ENCODE data around the gene C10orf90. TPM values are rescaled to one million over a fixed set of nuclear protein-coding genes. Genes with fewer than 3 reads are reported as not detected.

C10orf90 gene
- total RNA-seq, 4 donors from 2014 or later: 0.26 TPM; not detected in 3

DNA sequence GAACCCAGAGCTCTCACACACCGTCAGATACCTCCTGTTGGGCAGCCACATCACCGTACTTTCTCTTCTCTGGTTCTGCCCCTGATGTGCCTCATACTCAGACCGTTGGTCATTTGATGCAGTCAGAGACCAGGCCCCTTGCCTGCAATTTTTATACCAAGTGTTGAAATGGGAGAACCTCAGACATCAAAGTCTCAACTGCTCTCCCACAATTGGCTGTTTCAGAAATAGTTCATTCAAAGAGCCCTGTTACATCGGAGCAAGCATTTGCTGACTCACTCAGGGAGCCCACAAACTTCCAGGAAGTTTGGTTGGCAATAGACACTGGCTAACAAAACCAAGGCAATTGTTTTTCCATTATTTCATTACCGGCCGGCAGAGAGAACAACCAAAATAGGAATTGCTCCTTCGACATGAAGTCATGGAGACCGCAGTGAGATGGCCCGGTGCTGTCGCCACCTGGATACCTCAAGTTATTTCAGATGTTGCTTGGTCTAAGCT lies 248.7 kb downstream of the C10orf90 start:
- Histone ChIP-seq H3K27ac (no peak overlapping the region), H3K27me3 (peaks cover 0 to 39% (median 0%) of the 10 kb centered on the region in 4 donors), H3K4me1 (peaks cover 0 to 5% (median 0%) of the 10 kb centered on the region in 3 donors), H3K4me3 (no peak overlapping the region), H3K9me3 (peaks cover 0 to 26% (median 10%) of the 10 kb centered on the region in 3 donors), H3K36me3 (no peaks in the 10 kb centered on the region)
- no peak for DNase-seq
- WGBS, 2 donors: 58 to 64% methylated on average over 10 of the region's 10 CpGs
- intact Hi-C loops (cut with DNase I): no loop called here
- no peak for TF ChIP-seq POLR2A (IDR thresholded peaks at IDR 0.05)
- TF ChIP-seq, protein P1, sequence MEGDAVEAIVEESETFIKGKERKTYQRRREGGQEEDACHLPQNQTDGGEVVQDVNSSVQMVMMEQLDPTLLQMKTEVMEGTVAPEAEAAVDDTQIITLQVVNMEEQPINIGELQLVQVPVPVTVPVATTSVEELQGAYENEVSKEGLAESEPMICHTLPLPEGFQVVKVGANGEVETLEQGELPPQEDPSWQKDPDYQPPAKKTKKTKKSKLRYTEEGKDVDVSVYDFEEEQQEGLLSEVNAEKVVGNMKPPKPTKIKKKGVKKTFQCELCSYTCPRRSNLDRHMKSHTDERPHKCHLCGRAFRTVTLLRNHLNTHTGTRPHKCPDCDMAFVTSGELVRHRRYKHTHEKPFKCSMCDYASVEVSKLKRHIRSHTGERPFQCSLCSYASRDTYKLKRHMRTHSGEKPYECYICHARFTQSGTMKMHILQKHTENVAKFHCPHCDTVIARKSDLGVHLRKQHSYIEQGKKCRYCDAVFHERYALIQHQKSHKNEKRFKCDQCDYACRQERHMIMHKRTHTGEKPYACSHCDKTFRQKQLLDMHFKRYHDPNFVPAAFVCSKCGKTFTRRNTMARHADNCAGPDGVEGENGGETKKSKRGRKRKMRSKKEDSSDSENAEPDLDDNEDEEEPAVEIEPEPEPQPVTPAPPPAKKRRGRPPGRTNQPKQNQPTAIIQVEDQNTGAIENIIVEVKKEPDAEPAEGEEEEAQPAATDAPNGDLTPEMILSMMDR (IDR thresholded peaks at IDR 0.05): no peak

DNA sequence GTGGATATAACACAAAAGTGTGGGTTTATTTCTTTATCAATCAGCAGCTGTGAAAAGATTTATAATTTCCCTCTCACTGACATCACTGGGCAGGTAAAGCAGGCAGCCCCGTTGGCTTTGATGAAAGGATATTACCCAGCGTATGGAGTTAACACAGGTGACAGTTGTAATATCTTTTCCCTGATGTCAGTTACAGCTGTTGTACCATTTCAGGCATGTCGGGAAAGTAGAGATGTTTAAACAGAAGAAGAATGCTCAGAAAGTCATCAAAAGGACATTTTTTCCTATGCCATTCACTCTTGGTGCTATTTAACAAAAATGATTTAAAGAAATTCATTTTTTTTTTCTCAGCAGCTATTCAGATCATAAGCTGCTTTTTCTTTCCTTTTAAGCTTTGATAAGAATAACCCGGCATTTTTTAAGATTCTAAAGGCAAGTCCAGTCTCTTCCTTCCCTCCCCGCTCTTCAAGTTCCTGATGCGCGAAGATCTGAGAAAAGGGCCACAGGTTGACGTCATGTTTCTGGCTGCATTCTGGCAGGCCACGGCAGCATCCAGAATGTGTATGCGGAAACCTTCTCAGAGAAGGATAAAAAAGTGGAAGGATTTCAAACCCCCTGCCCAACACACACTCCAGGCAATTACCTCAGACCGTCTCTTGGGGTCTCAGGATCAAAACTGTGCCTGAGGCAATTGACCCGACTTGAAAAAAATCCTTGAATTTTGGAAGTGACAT lies 249.8 kb downstream of the C10orf90 start:
- H3K27me3 ChIP-seq: peaks cover 0 to 35% (median 0%) of the 10 kb centered on the region in 4 donors
- TF ChIP-seq, protein P1 (IDR thresholded peaks at IDR 0.05): no peak
- no peak for TF ChIP-seq POLR2A (IDR thresholded peaks at IDR 0.05)
- no peak for DNase-seq
- WGBS, 2 donors: 39 to 44% methylated on average over 9 to 12 of the region's 12 CpGs
- H3K9me3 ChIP-seq: peaks cover 0 to 26% (median 10%) of the 10 kb centered on the region in 3 donors
- H3K4me1 ChIP-seq: peaks cover 0 to 5% (median 0%) of the 10 kb centered on the region in 3 donors
- H3K27ac ChIP-seq: no peak overlapping the region
- no peak overlapping the region for H3K4me3 ChIP-seq
- intact Hi-C loops (cut with DNase I): no loop called here
- no peaks in the 10 kb centered on the region for H3K36me3 ChIP-seq

DNA sequence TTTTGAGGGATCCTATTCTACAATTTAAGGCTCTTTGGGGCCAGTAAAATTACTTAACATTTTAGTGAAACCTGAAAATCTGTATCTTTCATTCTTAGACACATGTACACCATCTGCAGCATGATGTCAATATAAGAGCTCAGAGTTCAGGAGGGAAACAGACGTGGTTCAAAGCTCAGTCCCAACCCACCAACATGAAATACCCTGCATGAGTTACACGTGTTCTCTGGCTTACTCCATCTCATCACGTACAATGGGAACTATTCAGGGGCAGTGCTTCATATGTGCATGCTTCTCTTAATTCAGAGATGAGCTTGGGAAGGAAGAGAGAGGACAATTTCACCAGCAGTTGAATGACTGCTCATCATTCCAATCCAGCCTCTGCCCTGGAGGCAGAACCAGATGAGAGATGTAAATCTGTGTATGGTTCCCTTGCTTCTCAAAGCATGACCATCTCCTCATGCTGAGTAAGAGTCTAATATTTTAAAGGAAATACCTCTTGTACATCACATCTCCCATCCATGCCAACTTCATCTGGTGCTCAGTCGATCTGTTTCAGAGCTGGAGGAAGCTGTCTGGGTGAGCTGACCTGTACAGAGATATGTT lies 253.2 kb downstream of the C10orf90 start:
- WGBS, 2 donors: 71 to 72% methylated on average over 4 of the region's 4 CpGs
- peaks cover 0 to under 1% (median 0%) of the 10 kb centered on the region in 3 donors for H3K4me1 ChIP-seq
- TF ChIP-seq POLR2A (IDR thresholded peaks at IDR 0.05): no peak
- TF ChIP-seq, protein P1 (IDR thresholded peaks at IDR 0.05): no peak
- no peak for DNase-seq
- intact Hi-C loops (cut with DNase I): no loop called here
- H3K27me3 ChIP-seq: peaks cover 0 to 40% (median 0%) of the 10 kb centered on the region in 4 donors
- H3K27ac ChIP-seq: no peak overlapping the region
- no peak overlapping the region for H3K4me3 ChIP-seq
- H3K9me3 ChIP-seq: peaks cover 0 to 9% (median 0%) of the 10 kb centered on the region in 3 donors
- no peaks in the 10 kb centered on the region for H3K36me3 ChIP-seq

DNA sequence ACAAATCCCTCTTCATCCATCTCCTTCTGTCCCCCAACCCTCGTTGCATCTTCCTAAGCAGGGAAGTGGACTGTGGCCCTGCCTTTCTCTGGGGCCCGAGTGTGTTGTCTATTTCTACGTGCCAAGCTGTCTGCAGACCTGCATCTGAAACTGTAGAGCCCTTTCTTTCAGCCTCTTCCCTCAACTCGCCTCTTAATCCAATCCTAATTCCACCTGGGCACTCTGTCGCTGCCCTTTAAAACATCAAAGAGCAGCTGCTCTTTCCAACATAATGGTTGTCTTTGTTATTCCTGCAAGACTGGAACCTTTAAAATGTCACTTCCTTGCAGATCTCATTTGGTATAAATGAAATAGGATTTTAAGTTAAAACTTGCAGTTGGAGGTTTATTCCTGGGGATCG lies 260.7 kb downstream of the C10orf90 start:
- DNase-seq: no peak
- TF ChIP-seq POLR2A (IDR thresholded peaks at IDR 0.05): no peak
- TF ChIP-seq, protein P1 (IDR thresholded peaks at IDR 0.05): no peak
- WGBS, 2 donors: 36 to 56% methylated on average over 6 of the region's 6 CpGs
- Histone ChIP-seq H3K27me3 (peaks cover 0 to 7% (median 0%) of the 10 kb centered on the region in 4 donors), H3K27ac (no peak overlapping the region), H3K4me3 (no peak overlapping the region), H3K9me3 (no peaks in the 10 kb centered on the region), H3K4me1 (no peaks in the 10 kb centered on the region), H3K36me3 (no peaks in the 10 kb centered on the region)
- intact Hi-C loops (cut with DNase I): no loop called here

Measured in esophagus squamous epithelium (tissue), 5 donors.